ENCODE measurements around the gene PGM5. TPM values are rescaled to one million over a fixed set of nuclear protein-coding genes. Genes with fewer than 3 reads are reported as not detected.

PGM5 gene
- total and polyA plus RNA-seq, 2 of the 4 experiments (the other 2 are of a cell fraction), result 8.3 to 14.7 TPM

DNA sequence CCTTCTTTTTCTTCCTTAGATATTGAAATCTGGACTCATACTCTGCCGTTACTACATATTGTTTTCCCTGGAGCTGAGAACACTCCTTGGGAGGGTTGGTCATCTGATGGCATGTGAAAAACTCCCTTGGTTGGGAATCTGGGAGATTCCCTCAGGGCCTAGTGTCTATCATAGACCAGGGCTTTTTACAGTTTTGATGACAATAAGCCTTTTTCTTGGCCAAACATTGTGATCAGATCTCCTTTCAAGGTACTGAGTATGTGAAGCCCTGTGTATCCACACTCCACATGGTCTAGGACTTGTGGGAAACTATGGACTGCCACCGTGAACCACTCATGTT, 151.4 kb downstream of the PGM5 start:
- no peak for TF ChIP-seq MAZ (IDR thresholded peaks at IDR 0.05; ENCODE audit: borderline replicate concordance, low read depth, low read length)
- no peak for TF ChIP-seq MAFK (IDR thresholded peaks at IDR 0.05; ENCODE audit: low read depth, low read length)
- TF ChIP-seq, protein P1, sequence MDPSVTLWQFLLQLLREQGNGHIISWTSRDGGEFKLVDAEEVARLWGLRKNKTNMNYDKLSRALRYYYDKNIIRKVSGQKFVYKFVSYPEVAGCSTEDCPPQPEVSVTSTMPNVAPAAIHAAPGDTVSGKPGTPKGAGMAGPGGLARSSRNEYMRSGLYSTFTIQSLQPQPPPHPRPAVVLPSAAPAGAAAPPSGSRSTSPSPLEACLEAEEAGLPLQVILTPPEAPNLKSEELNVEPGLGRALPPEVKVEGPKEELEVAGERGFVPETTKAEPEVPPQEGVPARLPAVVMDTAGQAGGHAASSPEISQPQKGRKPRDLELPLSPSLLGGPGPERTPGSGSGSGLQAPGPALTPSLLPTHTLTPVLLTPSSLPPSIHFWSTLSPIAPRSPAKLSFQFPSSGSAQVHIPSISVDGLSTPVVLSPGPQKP (IDR thresholded peaks at IDR 0.05; ENCODE audit: borderline replicate concordance, low read depth, low read length), result no peak
- no peak for TF ChIP-seq FOS (IDR thresholded peaks at IDR 0.05; ENCODE audit: low read depth, low read length)
- TF ChIP-seq, protein P2, sequence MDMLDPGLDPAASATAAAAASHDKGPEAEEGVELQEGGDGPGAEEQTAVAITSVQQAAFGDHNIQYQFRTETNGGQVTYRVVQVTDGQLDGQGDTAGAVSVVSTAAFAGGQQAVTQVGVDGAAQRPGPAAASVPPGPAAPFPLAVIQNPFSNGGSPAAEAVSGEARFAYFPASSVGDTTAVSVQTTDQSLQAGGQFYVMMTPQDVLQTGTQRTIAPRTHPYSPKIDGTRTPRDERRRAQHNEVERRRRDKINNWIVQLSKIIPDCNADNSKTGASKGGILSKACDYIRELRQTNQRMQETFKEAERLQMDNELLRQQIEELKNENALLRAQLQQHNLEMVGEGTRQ (IDR thresholded peaks at IDR 0.05; ENCODE audit: low read depth, low read length), result no peak
- TF ChIP-seq CHD1 (IDR thresholded peaks at IDR 0.05; ENCODE audit: low read depth, low read length), result no peak
- TF ChIP-seq RFX5 (IDR thresholded peaks at IDR 0.05; ENCODE audit: low read depth, low read length), result no peak
- TF ChIP-seq NFE2L2 (IDR thresholded peaks at IDR 0.05; ENCODE audit: low read depth, low read length), result no peak
- no peak overlapping the region for H3K4me3 ChIP-seq (ENCODE audit: insufficient read depth, low read depth, low read length)
- H2BK20ac ChIP-seq (ENCODE audit: low read depth, low read length), result no peak overlapping the region
- H2AFZ ChIP-seq (replicated peaks; ENCODE audit: low read length, poor library complexity), result no peak overlapping the region
- H3K9ac ChIP-seq (ENCODE audit: low read depth, low read length), result no peak overlapping the region
- no peaks in the 10 kb centered on the region for H3K27me3 ChIP-seq (ENCODE audit: control insufficient read depth, insufficient read depth, low read length)
- H2AK5ac ChIP-seq (ENCODE audit: low read depth, low read length), result no peak overlapping the region
- no peaks in the 10 kb centered on the region for H3K36me3 ChIP-seq (ENCODE audit: control insufficient read depth, insufficient read depth, low read length)
- H3K9me3 ChIP-seq (ENCODE audit: control insufficient read depth, insufficient read depth, low read length), result no peaks in the 10 kb centered on the region
- ChIA-PET POLR2A (ENCODE audit: unreplicated experiment) (no interaction called here), CTCF (interaction anchor here (0.9 to 1.0 kb wide), 2 partner anchors 50 to 164 kb away, joined by 3 to 4 read pairs; no protein-coding TSS in a partner anchor)
- DNase-seq, result no peak
- H3K79me1 ChIP-seq (ENCODE audit: low read depth in 1 of 2, low read length in 2 of 2), result no peaks in the 10 kb centered on the region
- H3K18ac ChIP-seq (ENCODE audit: low read depth, low read length), result no peak overlapping the region
- no peak for ATAC-seq (ENCODE audit: low read depth)
- no peaks in the 10 kb centered on the region for H4K20me1 ChIP-seq (ENCODE audit: insufficient read depth, low read length)
- no peak overlapping the region for H2AK9ac ChIP-seq (replicated peaks; ENCODE audit: low read depth, low read length, poor library complexity)
- intact Hi-C loops (cut with micrococcal nuclease) (loop anchor here (2.0 to 5.0 kb wide), 3 partner anchors 65 to 165 kb away; partner anchors contain the start of gene PGM5), in situ Hi-C loops (cut with MboI; ENCODE audit: low sequenced_read_pairs) (no loop called here), dilution Hi-C loops (cut with HindIII; ENCODE audit: low sequenced_read_pairs, unreplicated experiment) (no loop called here)
- H4K8ac ChIP-seq (ENCODE audit: low read depth in 2 of 2, low read length in 2 of 2), result no peak overlapping the region
- no peaks in the 10 kb centered on the region for H3K9me1 ChIP-seq (ENCODE audit: insufficient read depth, low read length)
- H4K91ac ChIP-seq (ENCODE audit: insufficient read depth, low read depth, low read length), result no peak overlapping the region
- WGBS, 2 experiments (ENCODE audit: extremely low coverage in 2 of 2, insufficient read length in 1 of 2), result no CpG with 5 or more reads among the region's 2 CpGs
- H3K27ac ChIP-seq (ENCODE audit: insufficient read depth, low read length), result no peak overlapping the region
- no peak overlapping the region for H3K56ac ChIP-seq (ENCODE audit: extremely low read depth, insufficient read depth, low read length)
- no peak overlapping the region for H3K4ac ChIP-seq (ENCODE audit: low read depth, low read length)
- H2BK120ac ChIP-seq (ENCODE audit: low read depth, low read length), result no peak overlapping the region
- no peak overlapping the region for H4K5ac ChIP-seq (ENCODE audit: low read depth, low read length)
- BruUV-seq (replicated peaks), result no TSS peak
- no peak overlapping the region for H3K14ac ChIP-seq (replicated peaks; ENCODE audit: low read depth, low read length)
- no peak overlapping the region for H3K4me2 ChIP-seq (ENCODE audit: low read depth, low read length)
- no peak overlapping the region for H2BK15ac ChIP-seq (ENCODE audit: low read depth, low read length)
- H3K4me1 ChIP-seq (ENCODE audit: control insufficient read depth, insufficient read depth, low read length), result peaks cover 2% of the 10 kb centered on the region; the same call in 1 of the 2 replicates
- H3K23ac ChIP-seq (ENCODE audit: low read depth, low read length), result no peak overlapping the region
- no peak overlapping the region for H2BK5ac ChIP-seq (ENCODE audit: low read depth, low read length, poor library complexity, severe bottlenecking)
